ENCODE results near the gene ASCC3.

Gene ASCC3

GRCh38 chr6:100465701-100466409 lies 415.3 kb downstream of the ASCC3 start:
- no peak for DNase-seq (ENCODE audit: low read depth in 2 of 2)

DNA sequence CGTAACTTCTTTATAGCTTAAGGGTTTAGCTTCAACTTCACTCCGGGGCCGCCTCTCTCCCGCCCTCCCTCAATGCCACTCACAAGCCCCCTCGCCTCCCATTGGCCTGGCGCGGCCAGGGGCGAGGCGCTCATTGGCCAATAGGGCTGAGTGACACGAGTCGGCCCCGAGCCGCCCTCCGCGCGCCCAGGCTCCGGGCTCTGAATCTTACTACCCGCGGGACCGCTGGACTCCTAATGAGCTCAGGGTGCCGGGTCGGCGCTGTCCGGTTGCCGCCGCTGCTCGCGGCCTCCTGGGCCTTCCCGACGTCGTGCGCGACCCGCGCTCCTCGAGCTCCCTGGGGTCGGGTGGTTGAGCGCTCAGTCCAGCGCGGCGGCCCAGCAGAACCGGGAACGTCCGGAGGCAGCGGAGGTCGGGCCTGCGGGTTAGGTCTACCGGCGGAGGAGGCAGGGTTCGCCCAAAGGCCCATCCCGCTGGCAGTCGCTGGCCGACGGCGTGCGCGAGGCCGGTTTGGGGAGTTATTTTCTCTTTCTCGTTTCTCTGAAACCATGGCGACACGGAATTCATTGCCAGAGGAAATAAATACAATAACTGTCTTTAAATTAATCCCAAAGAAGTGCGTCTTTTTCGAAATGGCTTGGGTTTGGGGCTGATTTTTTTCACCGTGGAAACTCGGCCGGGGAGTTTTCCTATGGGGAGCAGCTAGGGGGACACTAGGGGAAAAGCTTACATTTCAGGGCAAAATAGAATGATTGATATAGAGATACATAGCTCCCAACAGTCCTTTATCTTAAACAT lies 416.0 kb downstream of the ASCC3 start, which contains the start of gene SIM1:
TSS of gene SIM1 (minus strand) at position 19 of the 798 bp plus-strand sequence. CDS start 1,453 bp downstream, outside the sequence.
- no peak for DNase-seq (ENCODE audit: low read depth in 2 of 2)

DNA sequence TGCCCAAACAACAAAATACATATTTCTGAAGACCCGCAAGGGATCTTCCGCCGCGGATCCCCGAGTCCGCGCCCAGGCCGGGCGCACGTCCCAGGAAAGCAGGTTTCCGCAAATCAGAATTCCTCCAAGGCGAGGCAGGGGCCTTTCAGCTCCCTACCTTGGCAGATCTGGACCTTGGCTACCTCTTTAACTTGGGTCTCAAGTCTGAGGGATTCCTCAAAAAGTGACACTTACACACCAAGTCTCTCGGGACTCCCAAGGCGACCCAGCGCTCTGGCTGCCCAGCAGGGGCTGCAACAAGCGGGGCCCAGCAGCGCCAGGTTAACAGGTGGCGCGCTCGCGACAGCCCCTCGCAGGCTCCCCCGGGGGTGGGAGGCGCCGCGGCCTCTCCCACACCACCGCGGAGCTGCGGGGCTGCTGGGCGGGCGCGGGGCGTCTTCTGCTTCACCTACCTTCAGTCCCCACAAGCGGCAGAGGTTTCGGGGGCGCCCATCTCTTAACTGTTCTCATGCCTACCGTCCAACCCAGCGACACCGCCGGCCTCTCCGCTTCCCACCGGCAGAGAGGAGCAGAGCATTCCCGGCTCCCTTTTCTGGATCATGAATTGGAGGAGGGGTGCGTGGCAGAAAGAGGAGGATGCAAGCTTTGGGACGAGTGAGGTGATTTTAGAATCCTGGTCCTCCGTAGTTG lies 416.8 kb downstream of the ASCC3 start:
- DNase-seq (ENCODE audit: low read depth in 2 of 2), result no peak

- no peak for DNase-seq (ENCODE audit: low read depth in 2 of 2)
Measured at GRCh38 chr6:100463630-100464161, 417.4 kb downstream of the ASCC3 start.

- no peak for DNase-seq (ENCODE audit: low read depth in 2 of 2)
Measured at GRCh38 chr6:100462706-100463629, 418.2 kb downstream of the ASCC3 start.

DNA sequence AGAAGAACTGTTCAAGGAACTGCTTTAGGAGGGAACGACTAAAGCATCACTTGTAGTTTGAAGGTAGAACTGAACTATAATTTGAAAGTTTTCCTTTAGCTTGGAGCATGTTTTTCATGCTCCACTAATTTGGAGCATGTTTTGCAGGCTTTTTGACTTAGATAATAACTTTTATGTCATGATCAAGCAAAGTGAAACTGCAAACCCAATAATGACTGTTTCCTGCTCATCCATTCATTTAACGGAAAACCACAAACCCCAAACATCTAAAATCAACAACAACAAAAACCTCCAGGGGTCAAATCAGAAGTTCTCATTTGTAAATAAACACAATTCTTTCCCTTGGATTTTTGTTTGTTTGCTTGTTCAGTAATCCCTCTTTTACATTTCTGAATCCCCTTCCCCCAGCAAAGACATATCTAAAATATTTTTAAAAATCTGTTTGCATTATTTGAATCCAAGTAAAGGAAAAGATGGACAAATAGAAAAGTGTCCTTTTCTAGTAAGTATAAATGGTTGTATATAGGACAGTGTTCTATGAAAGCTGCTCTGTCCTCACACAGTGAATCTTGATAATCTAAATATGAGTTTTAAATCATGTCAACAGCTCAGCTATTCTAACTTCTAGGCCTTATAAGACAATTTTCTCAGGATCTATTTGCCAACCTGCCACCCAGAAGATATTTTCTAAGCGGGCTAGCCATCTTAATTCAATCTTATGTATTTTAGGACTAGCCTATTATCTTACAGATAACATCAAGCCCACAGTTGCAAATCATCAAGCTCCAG lies 419.0 kb downstream of the ASCC3 start:
- no peak for DNase-seq (ENCODE audit: low read depth in 2 of 2)

- DNase-seq (ENCODE audit: low read depth in 2 of 2), result no peak
Measured at GRCh38 chr6:100461278-100461916, 419.7 kb downstream of the ASCC3 start.

- DNase-seq (ENCODE audit: low read depth in 2 of 2), result no peak
Measured at GRCh38 chr6:100460650-100461204, 420.4 kb downstream of the ASCC3 start.

DNA sequence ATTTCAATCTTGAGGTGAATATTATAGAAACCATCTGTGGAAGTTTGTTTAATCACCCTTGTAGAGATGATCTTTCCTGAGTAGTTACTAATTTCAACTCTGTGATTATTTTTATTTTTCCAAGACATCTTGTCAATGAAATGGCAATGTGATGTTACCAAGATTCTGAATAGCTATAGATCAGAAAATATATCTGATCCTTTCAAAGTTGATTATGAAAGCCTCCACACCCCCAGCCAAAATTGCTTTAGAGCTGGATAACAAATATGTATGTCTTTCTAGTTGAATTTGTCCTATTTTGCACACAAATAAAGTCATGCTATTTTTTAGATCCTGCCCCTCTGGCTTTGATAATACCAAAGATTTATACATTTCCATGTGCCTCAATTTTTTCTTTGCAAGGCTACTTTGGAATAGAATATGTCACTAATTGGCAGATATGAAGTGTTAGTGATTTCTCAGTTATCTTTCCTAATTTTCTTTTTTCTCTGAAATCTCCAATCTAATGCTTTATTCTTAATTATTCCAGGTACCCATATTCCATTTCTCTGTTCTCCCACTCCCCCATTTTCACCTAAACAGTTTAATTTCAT lies 421.4 kb downstream of the ASCC3 start:
- DNase-seq (ENCODE audit: low read depth in 2 of 2), result no peak

DNA sequence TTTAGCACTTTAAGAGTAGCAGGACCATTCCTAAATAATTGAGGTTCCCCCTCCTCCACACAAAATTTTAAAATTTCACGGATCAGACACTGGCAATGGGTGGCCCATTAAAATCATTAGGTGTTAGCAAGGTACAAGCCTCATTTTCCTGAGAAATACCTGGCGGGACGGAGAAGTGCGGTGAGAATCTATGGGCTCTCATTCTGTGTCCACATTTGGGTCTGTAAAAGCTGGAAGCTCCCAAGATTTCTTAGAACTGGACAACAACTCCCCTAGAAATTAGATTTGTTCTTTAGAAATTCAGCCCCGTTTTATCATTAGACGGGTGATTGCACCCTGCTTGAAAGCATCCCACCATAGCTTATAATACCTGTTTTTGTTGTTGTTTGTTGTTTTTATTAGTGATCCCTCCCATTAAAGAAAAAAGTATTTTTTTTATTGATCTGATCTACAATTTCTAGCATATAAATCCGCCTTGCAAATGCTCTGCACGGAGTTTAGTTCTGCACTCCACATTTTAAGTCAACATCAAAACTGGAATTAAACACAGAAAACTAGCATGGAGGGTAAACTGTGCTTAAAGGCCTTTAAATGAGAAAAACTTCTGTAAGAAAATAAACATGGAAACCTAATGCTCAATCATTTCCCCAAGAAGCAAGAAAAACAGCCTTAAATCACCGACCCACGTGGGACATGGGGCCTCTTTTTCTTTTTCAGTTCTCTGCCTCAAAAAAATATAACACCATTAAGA lies 422.1 kb downstream of the ASCC3 start:
- DNase-seq (ENCODE audit: low read depth in 2 of 2), result no peak

Measured in stimulated activated CD8-positive, alpha-beta memory T cell treated with anti-CD3 and anti-CD28 coated beads, Interleukin-15, amount 100 ng/mL, for 48 hours (primary cell).